RCC 7860 (cell line): ENCODE measurements around the gene CARMIL1.
"Not testable (repeated sequence)": the region's sequence is repeated elsewhere in the genome, so short reads cannot be mapped to it uniquely, and the experiment has no call there.

ENCODE experiments used
- DNase-seq: peaks from one replicate; pipeline ENCODE4 v3.0.0-alpha.2; 2015; ENCODE audit warnings: low spot score
- FAIRE-seq: peaks from 2 replicates; lab custom pipeline; 2012; peaks lifted over from hg19 to GRCh38; lab: Jason Lieb, UNC

CARMIL1 gene

GRCh38 chr6:25434921-25435320, 155.7 kb downstream of the CARMIL1 start:
- DNase-seq (no peak), FAIRE-seq (no peak)

- DNase-seq (no peak), FAIRE-seq (no peak)
Measured at GRCh38 chr6:25435416-25435985, 156.3 kb downstream of the CARMIL1 start.

- no peak for FAIRE-seq
- DNase-seq = no peak
Measured at GRCh38 chr6:25436760-25437159, 157.6 kb downstream of the CARMIL1 start.

GRCh38 chr6:25439368-25439767, 160.2 kb downstream of the CARMIL1 start:
- FAIRE-seq (no peak), DNase-seq (no peak)

- no peak for DNase-seq
- no peak for FAIRE-seq
Measured at GRCh38 chr6:25441663-25442270, 162.6 kb downstream of the CARMIL1 start.

GRCh38 chr6:25442898-25443297, 163.7 kb downstream of the CARMIL1 start:
- no peak for DNase-seq
- FAIRE-seq = no peak

- FAIRE-seq, DNase-seq: not testable (repeated sequence)
Measured at GRCh38 chr6:25444521-25444920, 165.3 kb downstream of the CARMIL1 start.

- FAIRE-seq = no peak
Measured at GRCh38 chr6:25446830-25447569, 167.8 kb downstream of the CARMIL1 start.

GRCh38 chr6:25447570-25447929, 168.4 kb downstream of the CARMIL1 start:
- no peak for FAIRE-seq

More at GRCh38 chr6:25446830-25447569, 167.8 kb downstream of the CARMIL1 start:
- no peak for DNase-seq

GRCh38 chr6:25448965-25449538, 169.9 kb downstream of the CARMIL1 start:
- no peak for FAIRE-seq
- no peak for DNase-seq

More at GRCh38 chr6:25447570-25447929, 168.4 kb downstream of the CARMIL1 start:
- no peak for DNase-seq

GRCh38 chr6:25449774-25450173, 170.6 kb downstream of the CARMIL1 start:
- no peak for DNase-seq
- no peak for FAIRE-seq

- DNase-seq (peak; percentile 10), FAIRE-seq (no peak)
Measured at GRCh38 chr6:25450469-25451198, 171.5 kb downstream of the CARMIL1 start.

- no peak for DNase-seq
- no peak for FAIRE-seq
Measured at GRCh38 chr6:25452031-25452430, 172.9 kb downstream of the CARMIL1 start.

- DNase-seq (no peak), FAIRE-seq (no peak)
Measured at GRCh38 chr6:25453288-25453687, 174.1 kb downstream of the CARMIL1 start.

GRCh38 chr6:25454136-25454535, 175.0 kb downstream of the CARMIL1 start:
- DNase-seq (no peak), FAIRE-seq (no peak)

- FAIRE-seq (peak; percentile 85), DNase-seq (peak; percentile 61)
Measured at GRCh38 chr6:25456249-25457040, 177.3 kb downstream of the CARMIL1 start.

GRCh38 chr6:25457516-25457915, 178.3 kb downstream of the CARMIL1 start:
- no peak for DNase-seq
- FAIRE-seq = peak; percentile 87

GRCh38 chr6:25458485-25458884, 179.3 kb downstream of the CARMIL1 start:
- FAIRE-seq = peak; percentile 99
- peak; percentile 94 for DNase-seq

- FAIRE-seq = no peak
- no peak for DNase-seq
Measured at GRCh38 chr6:25462235-25462897, 183.2 kb downstream of the CARMIL1 start.

GRCh38 chr6:25463441-25463840, 184.3 kb downstream of the CARMIL1 start:
- DNase-seq = no peak
- no peak for FAIRE-seq
